ENCODE measurements around the gene EXD3. TPM values are rescaled to one million over a fixed set of nuclear protein-coding genes. Genes with fewer than 3 reads are reported as not detected.

Gene EXD3
- total and polyA plus RNA-seq, 2 of the 4 experiments (the other 2 are of a cell fraction): 1.1 to 7.4 TPM

DNA sequence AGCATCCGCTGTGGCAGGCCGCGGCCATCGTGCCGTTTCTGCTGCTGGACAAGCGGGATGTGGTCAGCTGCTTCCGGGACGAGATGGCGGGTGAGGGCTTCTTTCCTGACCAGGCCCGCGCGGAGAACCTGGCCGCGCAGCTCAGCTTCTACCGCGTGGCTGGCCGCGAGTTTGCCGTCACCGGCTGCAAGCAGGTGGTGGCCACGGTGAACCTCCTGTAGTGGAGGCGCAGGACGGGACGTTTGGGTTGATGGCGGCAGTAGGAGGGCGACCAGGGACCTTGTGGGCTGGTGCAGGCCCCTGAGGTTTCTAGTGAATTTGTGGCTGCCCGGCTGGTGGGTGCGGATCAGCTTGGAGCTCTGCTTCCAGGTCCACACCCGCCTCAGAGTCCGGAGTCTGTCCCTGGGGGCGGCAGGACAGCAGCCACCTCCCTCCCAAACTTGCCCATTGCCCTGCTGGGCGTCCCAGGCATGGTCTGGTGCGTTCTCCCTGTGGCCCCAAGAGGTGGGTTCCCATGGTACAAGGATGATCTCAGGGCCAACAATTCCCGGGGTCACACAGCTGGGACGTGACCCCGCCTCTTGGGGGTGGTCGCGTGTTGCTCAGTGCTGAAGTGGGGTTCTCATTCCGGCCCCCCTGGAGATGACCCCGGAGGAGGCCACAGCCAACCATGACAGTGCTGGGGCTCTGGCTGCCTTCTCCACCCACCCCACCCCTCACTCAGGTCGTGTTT lies 143.1 kb downstream of the EXD3 start:
- no peak overlapping the region for H2BK120ac ChIP-seq (ENCODE audit: low read depth, low read length)
- H3K4me3 ChIP-seq (ENCODE audit: insufficient read depth, low read depth, low read length): no peak overlapping the region
- H3K18ac ChIP-seq (ENCODE audit: low read depth, low read length): no peak overlapping the region
- no peaks in the 10 kb centered on the region for H3K9me1 ChIP-seq (ENCODE audit: insufficient read depth, low read length)
- no peak overlapping the region for H2BK15ac ChIP-seq (ENCODE audit: low read depth, low read length)
- no peak overlapping the region for H3K9ac ChIP-seq (ENCODE audit: low read depth, low read length)
- H2BK5ac ChIP-seq (ENCODE audit: low read depth, low read length, poor library complexity, severe bottlenecking): no peak overlapping the region
- H3K4me1 ChIP-seq (ENCODE audit: control insufficient read depth, insufficient read depth, low read length): peaks cover 21% of the 10 kb centered on the region
- 92% methylated on average over 18 of the region's 41 CpGs; no CpG with 5 or more reads in 1 of the 2 experiments for WGBS, 2 experiments (ENCODE audit: extremely low coverage in 2 of 2, insufficient read length in 1 of 2)
- no peak overlapping the region for H2AK9ac ChIP-seq (replicated peaks; ENCODE audit: low read depth, low read length, poor library complexity)
- no peak for DNase-seq
- H3K4ac ChIP-seq (ENCODE audit: low read depth, low read length): no peak overlapping the region
- no peak overlapping the region for H3K4me2 ChIP-seq (ENCODE audit: low read depth, low read length)
- in situ Hi-C loops (cut with MboI; ENCODE audit: low sequenced_read_pairs) (no loop called here), dilution Hi-C loops (cut with HindIII; ENCODE audit: low sequenced_read_pairs, unreplicated experiment) (no loop called here), intact Hi-C loops (cut with micrococcal nuclease) (no loop called here)
- H2AK5ac ChIP-seq (ENCODE audit: low read depth, low read length): peak overlapping the region; percentile 28; the same call in 1 of the 2 replicates
- peaks cover 29% of the 10 kb centered on the region for H3K36me3 ChIP-seq (ENCODE audit: control insufficient read depth, insufficient read depth, low read length)
- H3K9me3 ChIP-seq (ENCODE audit: control insufficient read depth, insufficient read depth, low read length): no peaks in the 10 kb centered on the region
- H4K8ac ChIP-seq (ENCODE audit: low read depth in 2 of 2, low read length in 2 of 2): no peak overlapping the region
- H3K23ac ChIP-seq (ENCODE audit: low read depth, low read length): no peak overlapping the region
- BruUV-seq (replicated peaks): no TSS peak
- no peak for ATAC-seq (ENCODE audit: low read depth)
- H4K91ac ChIP-seq (ENCODE audit: insufficient read depth, low read depth, low read length): no peak overlapping the region
- H2BK20ac ChIP-seq (ENCODE audit: low read depth, low read length): no peak overlapping the region
- no peak overlapping the region for H4K5ac ChIP-seq (ENCODE audit: low read depth, low read length)
- peaks cover 40% of the 10 kb centered on the region for H4K20me1 ChIP-seq (ENCODE audit: insufficient read depth, low read length)
- peak overlapping the region; percentile 21 for H2AFZ ChIP-seq (replicated peaks; ENCODE audit: low read length, poor library complexity)
- ChIA-PET POLR2A (ENCODE audit: unreplicated experiment) (no interaction called here), CTCF (no interaction called here)
- H3K27me3 ChIP-seq (ENCODE audit: control insufficient read depth, insufficient read depth, low read length): no peaks in the 10 kb centered on the region
- TF ChIP-seq BHLHE40 (IDR thresholded peaks at IDR 0.05; ENCODE audit: low read depth, low read length) (no peak), CTCF (conservative IDR thresholded peaks at IDR 0.05; ENCODE audit: low read depth, low read length) (no peak), POLR2A (IDR thresholded peaks at IDR 0.05; ENCODE audit: low read depth, low read length) (no peak)
- TF ChIP-seq, protein P1, sequence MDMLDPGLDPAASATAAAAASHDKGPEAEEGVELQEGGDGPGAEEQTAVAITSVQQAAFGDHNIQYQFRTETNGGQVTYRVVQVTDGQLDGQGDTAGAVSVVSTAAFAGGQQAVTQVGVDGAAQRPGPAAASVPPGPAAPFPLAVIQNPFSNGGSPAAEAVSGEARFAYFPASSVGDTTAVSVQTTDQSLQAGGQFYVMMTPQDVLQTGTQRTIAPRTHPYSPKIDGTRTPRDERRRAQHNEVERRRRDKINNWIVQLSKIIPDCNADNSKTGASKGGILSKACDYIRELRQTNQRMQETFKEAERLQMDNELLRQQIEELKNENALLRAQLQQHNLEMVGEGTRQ (IDR thresholded peaks at IDR 0.05; ENCODE audit: low read depth, low read length): no peak
- peaks cover 0 to 50% of the 10 kb centered on the region in 2 experiments for H3K79me1 ChIP-seq (ENCODE audit: low read depth in 1 of 2, low read length in 2 of 2)
- H3K14ac ChIP-seq (replicated peaks; ENCODE audit: low read depth, low read length): no peak overlapping the region
- no peak overlapping the region for H3K56ac ChIP-seq (ENCODE audit: extremely low read depth, insufficient read depth, low read length)
- no peak overlapping the region for H3K27ac ChIP-seq (ENCODE audit: insufficient read depth, low read length)

All from IMR-90 (cell line).